Stimulated activated CD8-positive, alpha-beta memory T cell treated with anti-CD3 and anti-CD28 coated beads, Interleukin-4, amount 100 ng/mL, for 4 hours (primary cell): ENCODE measurements around the gene CACNA1B.

Experiments
- DNase-seq, 2 donors: peaks; one replicate each; pipeline ENCODE4 v3.0.0-alpha.2; 2020; ENCODE audit warnings: low read depth in 2 of 2, low spot score in 1 of 2

Gene CACNA1B

GRCh38 chr9:137978262-137978714 is 100.7 kb downstream of the CACNA1B start:
- no peak for DNase-seq

- no peak for DNase-seq
These were observed 104.6 kb downstream of the CACNA1B start for GRCh38 chr9:137982200-137982599.

- DNase-seq = no peak
These were observed 106.4 kb downstream of the CACNA1B start for GRCh38 chr9:137984005-137984404.

- DNase-seq = no peak
These were observed 107.1 kb downstream of the CACNA1B start for GRCh38 chr9:137984520-137985257.

GRCh38 chr9:137985637-137986071 is 108.1 kb downstream of the CACNA1B start:
- DNase-seq = no peak

- no peak for DNase-seq
These were observed 108.9 kb downstream of the CACNA1B start for GRCh38 chr9:137986268-137987099.

- DNase-seq = no peak
These were observed 109.9 kb downstream of the CACNA1B start for GRCh38 chr9:137987244-137988030.

GRCh38 chr9:137988051-137988450 is 110.5 kb downstream of the CACNA1B start:
- DNase-seq = no peak

GRCh38 chr9:137988701-137989100 is 111.1 kb downstream of the CACNA1B start:
- DNase-seq = no peak

GRCh38 chr9:137989156-137989555 is 111.6 kb downstream of the CACNA1B start:
- no peak for DNase-seq

- DNase-seq = no peak
These were observed 112.6 kb downstream of the CACNA1B start for GRCh38 chr9:137989999-137990715.

- DNase-seq = no peak
These were observed 126.1 kb downstream of the CACNA1B start for GRCh38 chr9:138003485-138004190.

GRCh38 chr9:138006576-138007233 is 129.1 kb downstream of the CACNA1B start:
- no peak for DNase-seq

GRCh38 chr9:138007566-138007917 is 130.0 kb downstream of the CACNA1B start:
- no peak for DNase-seq

GRCh38 chr9:138007918-138008841 is 130.6 kb downstream of the CACNA1B start:
- DNase-seq = no peak

- DNase-seq = no peak
These were observed 131.6 kb downstream of the CACNA1B start for GRCh38 chr9:138009016-138009802.

GRCh38 chr9:138009803-138010690 is 132.5 kb downstream of the CACNA1B start:
- DNase-seq = no peak
